ENCODE results near the gene RERG.

DNA sequence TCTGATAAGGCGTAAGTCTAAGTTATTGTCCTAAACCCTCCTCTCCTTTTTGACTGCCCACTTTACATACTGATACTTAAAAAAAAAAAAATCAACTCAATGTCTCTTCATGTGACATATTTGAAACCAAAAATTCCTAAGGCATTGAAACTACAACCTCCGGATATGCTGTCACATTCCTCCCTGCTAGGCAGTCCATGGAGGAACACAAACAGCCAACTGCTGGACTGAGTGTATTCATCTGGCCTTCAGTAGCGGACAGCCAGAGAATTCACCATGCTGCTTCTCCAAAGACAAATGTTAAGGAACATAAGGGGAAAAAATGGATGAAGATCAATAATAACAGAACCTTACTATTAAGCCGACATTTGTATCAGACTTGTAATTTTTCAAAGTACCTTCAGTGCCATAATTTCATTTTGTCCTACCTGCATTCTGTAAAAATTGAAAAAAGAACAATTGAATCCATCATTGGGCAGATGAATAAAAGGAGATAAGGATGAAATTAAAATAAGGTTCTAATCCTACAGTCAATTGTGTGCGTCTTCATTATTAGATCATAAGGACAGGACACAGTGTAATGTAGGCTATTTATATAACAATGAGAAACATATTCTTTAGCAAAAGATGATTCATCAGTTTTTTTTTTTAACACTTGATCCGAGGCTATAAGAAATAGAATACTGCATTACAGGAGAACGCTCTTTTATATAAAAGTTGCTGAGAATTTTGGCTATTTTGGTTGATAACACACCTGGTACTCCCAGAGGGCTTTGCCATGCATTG lies 12.2 kb downstream of the RERG start:
- TF ChIP-seq, protein P1, sequence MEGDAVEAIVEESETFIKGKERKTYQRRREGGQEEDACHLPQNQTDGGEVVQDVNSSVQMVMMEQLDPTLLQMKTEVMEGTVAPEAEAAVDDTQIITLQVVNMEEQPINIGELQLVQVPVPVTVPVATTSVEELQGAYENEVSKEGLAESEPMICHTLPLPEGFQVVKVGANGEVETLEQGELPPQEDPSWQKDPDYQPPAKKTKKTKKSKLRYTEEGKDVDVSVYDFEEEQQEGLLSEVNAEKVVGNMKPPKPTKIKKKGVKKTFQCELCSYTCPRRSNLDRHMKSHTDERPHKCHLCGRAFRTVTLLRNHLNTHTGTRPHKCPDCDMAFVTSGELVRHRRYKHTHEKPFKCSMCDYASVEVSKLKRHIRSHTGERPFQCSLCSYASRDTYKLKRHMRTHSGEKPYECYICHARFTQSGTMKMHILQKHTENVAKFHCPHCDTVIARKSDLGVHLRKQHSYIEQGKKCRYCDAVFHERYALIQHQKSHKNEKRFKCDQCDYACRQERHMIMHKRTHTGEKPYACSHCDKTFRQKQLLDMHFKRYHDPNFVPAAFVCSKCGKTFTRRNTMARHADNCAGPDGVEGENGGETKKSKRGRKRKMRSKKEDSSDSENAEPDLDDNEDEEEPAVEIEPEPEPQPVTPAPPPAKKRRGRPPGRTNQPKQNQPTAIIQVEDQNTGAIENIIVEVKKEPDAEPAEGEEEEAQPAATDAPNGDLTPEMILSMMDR (conservative IDR thresholded peaks at IDR 0.05 in 1 of 2, IDR thresholded peaks at IDR 0.05 in 1 of 2; ENCODE audit: extremely low read depth in 1 of 2, insufficient read depth in 1 of 2, low read depth in 1 of 2, low read length in 2 of 2) = no peak
- TF ChIP-seq EZH2 (IDR thresholded peaks at IDR 0.05; ENCODE audit: borderline replicate concordance, low read length) = no peak

All from mammary epithelial cell (primary cell).